ENCODE results near the gene PIK3R4. TPM values are rescaled to one million over a fixed set of nuclear protein-coding genes. Genes with fewer than 3 reads are reported as not detected.

PIK3R4 gene
- total RNA-seq, 1 donor: 41.5 TPM

DNA sequence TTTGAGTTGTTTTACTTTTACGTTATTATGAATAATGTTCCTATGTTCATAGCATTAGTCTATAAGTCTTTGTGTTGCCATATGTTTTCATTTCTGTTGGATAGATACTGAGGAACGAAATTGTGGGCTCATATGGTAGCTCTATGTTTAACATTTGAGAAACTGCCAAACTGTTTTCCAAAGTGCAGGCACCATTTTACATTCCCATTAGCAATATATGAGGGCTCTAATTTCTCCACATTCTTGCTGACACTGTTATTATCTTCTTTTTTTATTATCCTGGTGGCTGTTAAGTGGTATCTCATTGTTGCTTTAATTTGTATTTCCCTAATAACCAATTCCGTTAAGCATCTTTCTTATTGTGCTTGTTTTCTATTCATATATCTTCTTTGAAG, 1.8 kb upstream of the PIK3R4 start:
- DNase-seq (ENCODE audit: low read depth): no peak
- TF ChIP-seq, protein P1, sequence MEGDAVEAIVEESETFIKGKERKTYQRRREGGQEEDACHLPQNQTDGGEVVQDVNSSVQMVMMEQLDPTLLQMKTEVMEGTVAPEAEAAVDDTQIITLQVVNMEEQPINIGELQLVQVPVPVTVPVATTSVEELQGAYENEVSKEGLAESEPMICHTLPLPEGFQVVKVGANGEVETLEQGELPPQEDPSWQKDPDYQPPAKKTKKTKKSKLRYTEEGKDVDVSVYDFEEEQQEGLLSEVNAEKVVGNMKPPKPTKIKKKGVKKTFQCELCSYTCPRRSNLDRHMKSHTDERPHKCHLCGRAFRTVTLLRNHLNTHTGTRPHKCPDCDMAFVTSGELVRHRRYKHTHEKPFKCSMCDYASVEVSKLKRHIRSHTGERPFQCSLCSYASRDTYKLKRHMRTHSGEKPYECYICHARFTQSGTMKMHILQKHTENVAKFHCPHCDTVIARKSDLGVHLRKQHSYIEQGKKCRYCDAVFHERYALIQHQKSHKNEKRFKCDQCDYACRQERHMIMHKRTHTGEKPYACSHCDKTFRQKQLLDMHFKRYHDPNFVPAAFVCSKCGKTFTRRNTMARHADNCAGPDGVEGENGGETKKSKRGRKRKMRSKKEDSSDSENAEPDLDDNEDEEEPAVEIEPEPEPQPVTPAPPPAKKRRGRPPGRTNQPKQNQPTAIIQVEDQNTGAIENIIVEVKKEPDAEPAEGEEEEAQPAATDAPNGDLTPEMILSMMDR (IDR thresholded peaks at IDR 0.05; ENCODE audit: insufficient read depth, low read depth, low read length): no peak
- H3K4me3 ChIP-seq (ENCODE audit: low read depth, low read length): peak overlapping the region; percentile 61

DNA sequence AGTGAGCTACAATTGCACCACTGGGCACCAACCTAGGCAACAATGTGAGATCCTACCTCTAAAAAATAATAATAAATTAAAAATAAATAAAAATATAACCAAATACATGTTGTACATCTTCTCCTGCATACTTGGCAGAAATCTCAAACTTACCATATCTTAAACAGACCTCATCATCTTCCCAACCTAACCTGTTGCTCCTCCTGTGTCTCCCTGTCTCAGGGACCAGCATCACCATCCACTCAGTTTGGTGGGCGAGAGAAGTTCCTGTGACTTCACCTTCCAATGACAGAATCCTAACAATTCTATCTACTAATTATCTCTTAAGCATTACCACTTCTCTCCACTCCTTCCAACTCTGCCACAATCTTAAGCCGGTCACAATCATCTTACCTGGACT, 3.3 kb downstream of the PIK3R4 start:
- DNase-seq (ENCODE audit: low read depth): no peak
- H3K4me3 ChIP-seq (ENCODE audit: low read depth, low read length): no peak overlapping the region
- TF ChIP-seq, protein P1 (IDR thresholded peaks at IDR 0.05; ENCODE audit: insufficient read depth, low read depth, low read length): no peak

DNA sequence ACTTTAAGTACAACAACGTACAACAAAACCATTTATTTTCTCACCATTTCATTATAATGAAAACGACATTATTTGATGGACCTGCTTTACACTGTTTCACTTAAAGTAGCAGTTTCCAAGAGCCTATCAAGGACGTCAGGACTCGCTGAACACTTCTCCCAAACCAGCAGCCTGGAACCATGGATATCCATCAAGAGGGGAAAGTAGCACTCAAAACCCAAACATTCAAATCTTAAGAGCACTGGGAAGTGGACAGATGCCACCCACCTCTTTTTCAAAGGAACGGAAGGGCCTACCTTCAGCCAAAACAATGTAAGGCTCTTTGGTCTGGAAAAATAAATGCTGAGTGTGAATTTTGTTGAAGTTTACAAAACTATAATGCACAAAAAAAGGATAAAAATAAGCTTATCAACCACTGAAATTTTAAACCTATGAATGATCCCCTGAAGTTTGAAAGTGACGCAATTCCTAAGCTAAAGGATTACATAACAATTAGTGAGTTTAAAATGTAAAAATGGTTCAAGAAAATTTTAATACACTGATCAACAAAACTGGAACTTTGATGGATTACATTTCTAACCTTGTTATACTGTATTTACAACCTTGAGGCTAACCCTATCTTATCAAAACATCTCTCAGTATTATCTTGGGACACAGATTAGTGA, 4.6 kb downstream of the PIK3R4 start:
- no peak overlapping the region for H3K4me3 ChIP-seq (ENCODE audit: low read depth, low read length)
- DNase-seq (ENCODE audit: low read depth): no peak
- TF ChIP-seq, protein P1 (IDR thresholded peaks at IDR 0.05; ENCODE audit: insufficient read depth, low read depth, low read length): no peak

DNA sequence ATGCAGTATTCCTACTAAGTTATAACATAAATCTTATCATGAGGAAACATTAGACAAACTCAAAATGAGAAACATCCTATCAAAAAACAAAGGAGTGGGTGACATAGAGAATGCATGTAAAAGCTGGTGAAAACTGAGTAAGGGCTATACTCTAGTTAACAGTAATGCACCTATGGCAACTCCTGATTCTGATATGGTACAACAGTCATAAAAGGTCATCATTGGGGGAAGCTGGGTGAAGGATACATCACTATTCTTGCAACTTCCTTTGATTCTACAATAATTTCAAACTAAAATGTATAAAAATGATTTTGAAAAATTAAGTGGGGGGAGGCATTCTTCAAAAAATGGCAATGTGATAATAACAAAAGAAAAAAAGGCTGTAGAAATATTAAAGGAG, 6.8 kb downstream of the PIK3R4 start:
- no peak overlapping the region for H3K4me3 ChIP-seq (ENCODE audit: low read depth, low read length)
- TF ChIP-seq, protein P1 (IDR thresholded peaks at IDR 0.05; ENCODE audit: insufficient read depth, low read depth, low read length): no peak
- no peak for DNase-seq (ENCODE audit: low read depth)

DNA sequence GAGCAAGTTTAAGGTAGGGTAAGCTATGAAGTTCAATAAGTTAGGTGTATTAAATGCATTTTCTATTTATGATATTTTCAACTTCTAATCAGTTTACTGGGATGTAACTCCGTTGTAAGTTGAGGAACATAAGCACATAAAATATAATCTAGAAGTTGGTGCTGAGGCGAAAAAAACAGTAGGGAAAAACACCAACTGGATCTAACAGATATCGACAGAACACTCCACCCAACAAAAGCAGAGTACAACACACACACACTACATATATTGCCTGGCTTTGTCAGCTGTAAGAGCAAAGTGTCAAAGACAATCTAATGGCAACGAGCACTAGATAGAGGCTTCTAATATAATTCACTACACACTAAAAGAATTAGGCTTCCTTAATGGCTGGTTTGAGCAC, 8.4 kb downstream of the PIK3R4 start:
- no peak for DNase-seq (ENCODE audit: low read depth)
- H3K4me3 ChIP-seq (ENCODE audit: low read depth, low read length): no peak overlapping the region
- TF ChIP-seq, protein P1 (IDR thresholded peaks at IDR 0.05; ENCODE audit: insufficient read depth, low read depth, low read length): no peak

DNA sequence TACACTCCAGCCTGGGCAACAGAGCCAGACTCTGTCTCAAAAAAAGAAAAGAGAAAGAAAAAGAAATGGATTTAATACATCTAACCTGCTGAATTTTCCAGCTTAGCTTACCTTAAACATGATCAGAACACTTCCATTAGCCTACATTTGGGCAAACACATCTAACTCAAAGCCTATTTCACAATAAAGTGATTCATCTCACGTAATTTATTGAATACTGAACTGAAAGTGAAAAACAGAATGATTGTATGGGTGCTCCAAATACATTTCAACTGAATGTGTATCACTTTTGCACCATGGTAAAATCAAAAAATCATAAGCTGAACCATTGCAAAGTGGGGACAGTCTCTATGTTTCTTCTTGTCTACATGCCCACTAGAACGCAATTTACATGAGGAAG, 9.0 kb downstream of the PIK3R4 start:
- H3K4me3 ChIP-seq (ENCODE audit: low read depth, low read length): no peak overlapping the region
- TF ChIP-seq, protein P1 (IDR thresholded peaks at IDR 0.05; ENCODE audit: insufficient read depth, low read depth, low read length): no peak
- peak; percentile 28 for DNase-seq (ENCODE audit: low read depth)
